Transverse colon (tissue), 4 donors: ENCODE results near the gene MGMT. TPM values are rescaled to one million over a fixed set of nuclear protein-coding genes. Genes with fewer than 3 reads are reported as not detected.

Source experiments
- DNase-seq: peaks from one replicate; pipeline ENCODE4 v3.0.0-alpha.2; 2019
- H3K27ac ChIP-seq, 4 donors: fragments of 200-600 bp; sonication (generic); 2 replicates each; pipeline ENCODE4 v1.5.1; 2016 to 2018; ENCODE audit warnings: inconsistent platforms in 4 of 4
- H3K27me3 ChIP-seq: fragments of 200-600 bp; sonication (generic); 2 replicates; pipeline ENCODE4 v1.5.1; 2017; ENCODE audit warnings: inconsistent platforms
- H3K36me3 ChIP-seq, 4 donors: fragments of 200-600 bp; sonication (generic); 2 replicates each; pipeline ENCODE4 v1.5.1; 2017 to 2019; ENCODE audit warnings: inconsistent platforms in 4 of 4
- H3K4me1 ChIP-seq, 4 donors: fragments of 200-600 bp; sonication (generic); 2 replicates each; pipeline ENCODE4 v1.5.1; 2017 to 2020; ENCODE audit warnings: inconsistent platforms in 4 of 4
- H3K4me3 ChIP-seq, 4 donors: fragments of 200-600 bp; sonication (generic); 1 replicate in 1 of 4; 2 replicates in 3 of 4; pipeline versions ENCODE4 v1.5.1 to v1.6.1; 2017 to 2019; ENCODE audit warnings: inconsistent platforms in 4 of 4
- H3K9me3 ChIP-seq, 2 donors: fragments of 200-600 bp; sonication (generic); 2 replicates each; pipeline ENCODE4 v1.5.1; 2017 to 2019; ENCODE audit warnings: inconsistent platforms in 2 of 2
- CTCF ChIP-seq, 5 experiments: fragments of 200-600 bp in 3 of 5; fragments of 450-650 bp in 2 of 5; sonication (generic) in 3 of 5; IDR thresholded peaks; 1 replicate in 2 of 5; 2 replicates in 3 of 5; pipeline ENCODE4 v1.5.1; 2016 to 2017; ENCODE audit warnings: antibody characterized with exemption in 5 of 5, inconsistent platforms in 3 of 5, mild to moderate bottlenecking in 2 of 5, moderate library complexity in 1 of 5
- EP300 ChIP-seq: sonication (generic); formaldehyde crosslinking; IDR thresholded peaks from one replicate; pipeline ENCODE4 v1.6.1; 2017; ENCODE audit warnings: antibody characterized with exemption, low read depth
- POLR2A ChIP-seq: fragments of 450-650 bp; IDR thresholded peaks from one replicate; pipeline ENCODE4 v1.6.1; 2016; ENCODE audit warnings: antibody characterized with exemption, mild to moderate bottlenecking, moderate library complexity
- POLR2AphosphoS5 ChIP-seq, 3 donors: sonication (generic); formaldehyde crosslinking; IDR thresholded peaks; one replicate each; pipeline ENCODE4 v1.6.1; 2016; ENCODE audit warnings: antibody characterized with exemption in 3 of 3
- WGBS, 2 donors: methylation state at CpG; one replicate each; pipeline ENCODE4 v1.1.5; 2018; ENCODE audit warnings: low coverage in 1 of 2; 5-methylcytosine and 5-hydroxymethylcytosine counted together
- in situ Hi-C, 4 donors: fragments of 200-750 bp; cut with MboI; loops; one replicate each; pipeline versions ENCODE4 v1.15.0 to v1.15.1; 2017; ENCODE audit warnings: low sequenced_read_pairs in 3 of 4, low pct_ligation_motif_present in 1 of 4, low pct_unique_long_range_greater_than_20kb in 1 of 4
- intact Hi-C: fragments of 100-400 bp; cut with DNase I; formaldehyde crosslinking; loops from one replicate; pipeline ENCODE4 v1.15.1; 2023; ENCODE audit warnings: low total_unique reads
- total RNA-seq, 4 donors: library from RNA; depleted of rRNA; stranded (reverse); fragments of >200 nt; gene quantifications; one replicate each; pipeline ENCODE4 v1.1.0, GENCODE V29; 2016

The MGMT gene
- total RNA-seq, 4 donors from 2014 or later, result 6.6 to 28.9 (median 14.0) TPM

- H3K4me1 ChIP-seq, result no peaks in the 10 kb centered on the region
- in situ Hi-C loops (no loop called here), intact Hi-C loops (no loop called here)
- no peaks in the 10 kb centered on the region for H3K36me3 ChIP-seq
- H3K9me3 ChIP-seq, result peaks cover 0 to 7% of the 10 kb centered on the region in 2 donors
- WGBS, 2 donors, result 78 to 83% methylated on average over 2 to 6 of the region's 6 CpGs
- DNase-seq, result no peak
- no peak overlapping the region for H3K27ac ChIP-seq
- H3K27me3 ChIP-seq, result no peaks in the 10 kb centered on the region
- no peak overlapping the region for H3K4me3 ChIP-seq
- TF ChIP-seq CTCF (IDR thresholded peaks at IDR 0.05) (no peak), POLR2AphosphoS5 (IDR thresholded peaks at IDR 0.05) (no peak), EP300 (no peak), POLR2A (no peak)
These were observed 326.4 kb downstream of the MGMT start for GRCh38 chr10:129793479-129793878.

GRCh38 chr10:129793996-129794395, 327.0 kb downstream of the MGMT start:
- 96 to 98% methylated on average over 5 to 22 of the region's 22 CpGs for WGBS, 2 donors
- H3K4me1 ChIP-seq, result no peaks in the 10 kb centered on the region
- intact Hi-C loops, result no loop called here

GRCh38 chr10:129796710-129797420, 329.8 kb downstream of the MGMT start:
- H3K36me3 ChIP-seq, result no peaks in the 10 kb centered on the region
- in situ Hi-C loops (no loop called here), intact Hi-C loops (no loop called here)
- H3K4me3 ChIP-seq, result no peak overlapping the region
- no peaks in the 10 kb centered on the region for H3K9me3 ChIP-seq
- TF ChIP-seq POLR2A, result no peak
- no peak for TF ChIP-seq CTCF (IDR thresholded peaks at IDR 0.05)
- no peak for TF ChIP-seq EP300
- no peak for TF ChIP-seq POLR2AphosphoS5 (IDR thresholded peaks at IDR 0.05)
- 78% methylated on average over 6 of the region's 14 CpGs; no CpG with 5 or more reads in 1 of the 2 donors for WGBS, 2 donors
- no peaks in the 10 kb centered on the region for H3K27me3 ChIP-seq
- H3K4me1 ChIP-seq, result no peaks in the 10 kb centered on the region
- DNase-seq, result no peak
- H3K27ac ChIP-seq, result no peak overlapping the region

More at GRCh38 chr10:129793996-129794395, 327.0 kb downstream of the MGMT start:
- Histone ChIP-seq H3K4me3 (no peak overlapping the region), H3K27me3 (no peaks in the 10 kb centered on the region), H3K36me3 (no peaks in the 10 kb centered on the region), H3K27ac (no peak overlapping the region), H3K9me3 (peaks cover 0 to 7% of the 10 kb centered on the region in 2 donors)
- no peak for DNase-seq
- in situ Hi-C loops, result no loop called here
- no peak for TF ChIP-seq POLR2AphosphoS5 (IDR thresholded peaks at IDR 0.05)
- TF ChIP-seq CTCF (IDR thresholded peaks at IDR 0.05), result no peak
- no peak for TF ChIP-seq POLR2A
- no peak for TF ChIP-seq EP300

- intact Hi-C loops, result no loop called here
- no peaks in the 10 kb centered on the region for H3K27me3 ChIP-seq
- in situ Hi-C loops, result no loop called here
- 69% methylated on average over 3 of the region's 3 CpGs; no CpG with 5 or more reads in 1 of the 2 donors for WGBS, 2 donors
- peaks cover 4 to 12% of the 10 kb centered on the region in 2 donors for H3K9me3 ChIP-seq
- DNase-seq, result no peak
- no peak overlapping the region for H3K4me3 ChIP-seq
- no peak overlapping the region for H3K27ac ChIP-seq
- no peaks in the 10 kb centered on the region for H3K36me3 ChIP-seq
- TF ChIP-seq EP300 (no peak), CTCF (IDR thresholded peaks at IDR 0.05) (no peak), POLR2AphosphoS5 (IDR thresholded peaks at IDR 0.05) (no peak), POLR2A (no peak)
- no peaks in the 10 kb centered on the region for H3K4me1 ChIP-seq
These were observed 332.9 kb downstream of the MGMT start for GRCh38 chr10:129799942-129800341.
